Left colon (tissue), 2 donors: ENCODE measurements around the gene CNN3. TPM values are rescaled to one million over a fixed set of nuclear protein-coding genes. Genes with fewer than 3 reads are reported as not detected.

ENCODE experiments used
- ATAC-seq: fragments of 200-7000 bp; cut with Tn5 transposase; one replicate; pipeline ENCODE4 v1.9.1; 2020; ENCODE audit warnings: mild to moderate bottlenecking, moderate library complexity
- DNase-seq, 2 donors: peaks; one replicate each; pipeline ENCODE4 v3.0.0-alpha.2; 2020
- intact Hi-C, 2 donors: fragments of 100-400 bp; cut with DNase I in 1 of 2; cut with micrococcal nuclease in 1 of 2; formaldehyde crosslinking; loops; one replicate each; pipeline versions ENCODE4 v1.11.2 to v1.14.0; 2022; cut with DNase I, micrococcal nuclease
- total RNA-seq, 2 donors: library from RNA; stranded (reverse); fragmentation: NEBNext Ultra II Directional; extraction: Animal tissue kit (Norgen Biotek cat#: 25700); gene quantifications; one replicate each; pipeline ENCODE4 v1.2.1, GENCODE V29; 2021
- donor health status: DM: no; HTN: no; CAD: no.
- donor health status: DM: yes; HTN: yes; CAD: no.

Gene CNN3
- total RNA-seq, 2 donors from 2014 or later: 79.1 to 114 TPM

GRCh38 chr1:94872771-94873495 is 54.0 kb downstream of the CNN3 start:
- no peak for ATAC-seq
- intact Hi-C loops: no loop called here
- DNase-seq: no peak

GRCh38 chr1:94871031-94871430 is 55.9 kb downstream of the CNN3 start:
- no peak for ATAC-seq
- DNase-seq: no peak
- intact Hi-C loops: no loop called here

GRCh38 chr1:94866164-94866807 is 60.6 kb downstream of the CNN3 start:
- intact Hi-C loops: no loop called here
- no peak for ATAC-seq
- DNase-seq: no peak

GRCh38 chr1:94865360-94865759 is 61.5 kb downstream of the CNN3 start:
- intact Hi-C loops: no loop called here

GRCh38 chr1:94864821-94865220 is 62.1 kb downstream of the CNN3 start:
- DNase-seq (no peak), ATAC-seq (no peak)
- intact Hi-C loops: no loop called here

More at GRCh38 chr1:94865360-94865759, 61.5 kb downstream of the CNN3 start:
- no peak for ATAC-seq
- DNase-seq: no peak

- peak in 1 of 2 donors; percentile 34 for DNase-seq
- intact Hi-C loops: no loop called here
- peak; percentile 51 for ATAC-seq
These were observed 63.0 kb downstream of the CNN3 start for GRCh38 chr1:94863919-94864318.

- ATAC-seq (no peak), DNase-seq (no peak)
- intact Hi-C loops: no loop called here
These were observed 63.5 kb downstream of the CNN3 start for GRCh38 chr1:94863297-94863911.

GRCh38 chr1:94862718-94863117 is 64.2 kb downstream of the CNN3 start:
- intact Hi-C loops: no loop called here
- DNase-seq (no peak), ATAC-seq (no peak)

- intact Hi-C loops: no loop called here
- ATAC-seq (no peak), DNase-seq (no peak)
These were observed 67.7 kb downstream of the CNN3 start for GRCh38 chr1:94859174-94859573.

GRCh38 chr1:94858276-94858675 is 68.6 kb downstream of the CNN3 start:
- DNase-seq: no peak
- intact Hi-C loops: no loop called here
- no peak for ATAC-seq

GRCh38 chr1:94856868-94857267 is 70.0 kb downstream of the CNN3 start:
- no peak for ATAC-seq
- DNase-seq: no peak
- intact Hi-C loops: no loop called here

GRCh38 chr1:94856004-94856403 is 70.9 kb downstream of the CNN3 start:
- ATAC-seq (peak; percentile 70), DNase-seq (no peak)
- intact Hi-C loops: no loop called here

- ATAC-seq: peak; percentile 44
- peak in 1 of 2 donors; percentile 9 for DNase-seq
- intact Hi-C loops: loop anchor here in 1 of 2 donors (2.0 kb wide), 1 partner anchor 187 kb away; no protein-coding TSS in a partner anchor
These were observed 71.6 kb downstream of the CNN3 start for GRCh38 chr1:94855307-94855700.

GRCh38 chr1:94854458-94855306 is 72.2 kb downstream of the CNN3 start:
- intact Hi-C loops: loop anchor here (2.0 to 5.0 kb wide), 3 partner anchors 73 to 188 kb away; partner anchors contain the start of gene CNN3 (in 1 of the 2)
- DNase-seq (peak; percentile 88 to 89), ATAC-seq (peak; percentile 91)

GRCh38 chr1:94852788-94853187 is 74.1 kb downstream of the CNN3 start:
- ATAC-seq (no peak), DNase-seq (no peak)
- intact Hi-C loops: loop anchor here (5.0 kb wide), 2 partner anchors 75 to 190 kb away; partner anchors contain the start of gene CNN3 (in 1 of the 2)

GRCh38 chr1:94851571-94851970 is 75.3 kb downstream of the CNN3 start:
- ATAC-seq: no peak
- intact Hi-C loops: loop anchor here (5.0 kb wide), 2 partner anchors 76 to 191 kb away; partner anchors contain the start of gene CNN3 (in 1 of the 2)
- DNase-seq: no peak
